HG02884 (cell line): ENCODE results near the gene NUMBL.
"Not testable (repeated sequence)": the region's sequence is repeated elsewhere in the genome, so short reads cannot be mapped to it uniquely, and the experiment has no call there.

Experiments used
- ATAC-seq: cut with Tn5 transposase; IDR thresholded peaks from one replicate; pipeline ENCODE4 v1.9.1; 2021; ENCODE audit warnings: mild to moderate bottlenecking, moderate library complexity; ENCODE audit not compliant: unreplicated experiment

The NUMBL gene

GRCh38 chr19:40690050-40690692 is at the start of gene NUMBL:
TSS of gene NUMBL (minus strand) at chr19:40690651. CDS start at chr19:40690483, 168 bp downstream.
- peak; percentile 38 for ATAC-seq

GRCh38 chr19:40739030-40739839 is 48.8 kb upstream of the NUMBL start:
- ATAC-seq = no peak

DNA sequence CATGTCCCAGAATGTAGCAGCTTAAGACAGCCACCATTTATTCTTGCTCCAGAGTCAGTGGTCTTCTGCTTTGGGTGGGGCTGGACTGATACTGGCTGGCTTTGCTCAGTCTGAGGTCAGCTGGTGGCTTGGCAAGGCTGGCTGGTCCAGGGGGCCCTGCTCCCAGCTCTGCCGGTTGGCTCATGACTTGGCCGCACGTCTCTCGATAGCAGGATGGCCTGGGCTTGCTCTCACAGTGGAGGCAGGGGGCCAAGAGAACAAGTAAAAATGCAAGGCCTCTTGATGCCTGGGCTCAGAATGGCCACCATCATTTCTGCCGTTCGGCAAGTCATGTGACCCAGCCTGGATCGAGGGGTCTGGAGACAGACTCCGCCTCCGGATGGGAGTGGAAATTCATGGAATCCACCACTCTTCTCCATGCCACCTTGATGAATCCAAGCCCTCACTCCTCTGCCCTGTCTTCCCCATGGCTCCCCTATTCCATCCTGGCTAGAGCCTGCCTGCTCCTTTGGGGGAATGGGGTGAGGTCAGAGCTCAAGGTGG is 46.7 kb upstream of the NUMBL start:
- ATAC-seq = no peak

DNA sequence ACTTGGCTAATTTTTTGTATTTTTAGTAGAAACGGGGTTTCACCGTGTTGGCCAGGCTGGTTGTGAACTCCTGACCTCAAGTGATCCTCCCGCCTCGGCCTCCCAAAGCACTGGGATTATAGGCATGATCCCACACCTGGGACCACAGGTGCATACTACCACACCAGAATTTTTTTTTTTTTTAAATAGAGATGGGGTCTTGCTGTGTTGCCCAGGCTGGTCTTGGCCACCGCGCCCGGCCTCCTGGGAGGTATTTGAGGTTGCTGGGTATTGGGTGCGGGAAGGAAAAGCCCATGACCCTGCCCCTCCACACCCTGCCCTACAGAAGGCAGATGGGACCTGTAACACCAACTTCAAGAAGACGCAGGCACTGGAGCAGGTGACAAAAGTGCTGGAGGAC is 46.2 kb upstream of the NUMBL start:
- no peak for ATAC-seq

DNA sequence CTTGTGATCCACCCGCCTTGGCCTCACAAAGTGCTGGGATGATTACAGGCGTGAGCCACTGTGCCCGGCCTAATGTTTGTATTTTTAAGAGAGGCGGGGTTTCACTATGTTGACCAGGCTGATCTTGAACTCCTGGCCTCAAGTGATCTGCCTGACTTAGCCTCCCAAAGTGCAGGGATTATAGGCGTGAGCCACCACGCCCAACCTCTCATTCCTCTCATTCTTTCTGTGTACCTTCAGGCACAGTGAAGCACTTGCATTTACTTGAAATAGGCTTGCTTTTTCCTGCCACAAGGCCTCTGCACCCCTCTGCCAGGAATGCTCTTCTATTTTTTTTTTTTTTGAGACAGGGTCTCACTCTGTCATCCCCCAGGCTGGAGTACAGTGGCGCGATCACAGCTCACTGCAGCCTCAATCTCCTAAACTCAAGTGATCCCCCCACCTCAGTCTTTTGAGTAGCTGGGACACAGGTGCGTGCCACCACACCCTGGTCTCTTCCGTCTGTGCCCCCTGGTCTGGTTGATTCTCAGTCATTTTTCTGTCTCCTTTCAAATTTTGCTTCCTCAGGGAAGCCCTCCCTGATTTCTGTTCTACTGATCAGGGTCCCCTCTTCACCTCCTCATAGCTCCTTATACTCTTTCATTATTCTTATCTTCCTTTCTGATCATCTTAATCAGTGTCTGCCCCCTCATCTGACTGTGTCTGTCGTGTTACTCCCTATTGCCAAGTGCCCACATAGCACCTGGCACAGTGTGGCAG is 44.7 kb upstream of the NUMBL start:
- no peak for ATAC-seq

- no peak for ATAC-seq
Measured at GRCh38 chr19:40733149-40733548, 42.7 kb upstream of the NUMBL start.

- ATAC-seq = not testable (repeated sequence)
Measured at GRCh38 chr19:40732304-40732703, 41.9 kb upstream of the NUMBL start.

DNA sequence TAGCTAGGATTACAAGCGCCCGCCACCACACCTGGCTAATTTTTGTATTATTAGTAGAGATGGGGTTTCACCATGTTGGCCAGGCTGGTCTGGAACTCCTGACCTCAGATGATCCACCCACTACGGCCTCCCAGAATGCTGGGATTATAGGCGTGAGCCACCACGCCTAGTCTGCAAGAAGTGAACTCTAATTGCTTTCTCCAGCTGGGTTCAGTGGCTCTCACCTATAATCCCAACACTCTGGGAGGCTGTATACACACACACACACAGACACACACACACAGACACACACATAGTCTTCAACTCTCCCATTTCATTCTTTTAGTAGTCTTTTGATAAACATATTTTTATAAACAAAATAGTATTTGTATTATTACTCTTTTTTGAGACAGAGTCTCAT is 39.6 kb upstream of the NUMBL start:
- ATAC-seq = not testable (repeated sequence)

DNA sequence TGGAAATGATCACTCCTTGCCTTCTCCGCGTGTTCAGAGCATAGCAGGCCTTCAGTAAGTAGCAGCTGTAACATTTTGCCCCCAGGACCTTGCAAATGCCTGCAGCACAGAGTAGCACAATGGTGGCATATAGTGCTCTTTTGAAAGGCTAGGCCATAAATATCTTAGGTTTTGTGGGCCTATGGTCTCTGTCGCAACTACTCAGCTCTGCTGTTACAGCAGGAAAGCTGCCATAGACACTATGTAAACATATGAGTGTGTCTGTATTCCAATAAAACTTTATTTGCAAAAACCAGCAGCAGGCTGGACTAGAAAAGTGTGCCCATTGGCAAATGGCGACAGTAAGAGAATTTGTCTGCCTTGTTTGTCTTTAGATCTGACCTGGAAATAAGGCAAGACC is 35.8 kb upstream of the NUMBL start:
- no peak for ATAC-seq

GRCh38 chr19:40724855-40725254 is 34.4 kb upstream of the NUMBL start:
- no peak for ATAC-seq

- no peak for ATAC-seq
Measured at GRCh38 chr19:40724315-40724714, 33.9 kb upstream of the NUMBL start.

DNA sequence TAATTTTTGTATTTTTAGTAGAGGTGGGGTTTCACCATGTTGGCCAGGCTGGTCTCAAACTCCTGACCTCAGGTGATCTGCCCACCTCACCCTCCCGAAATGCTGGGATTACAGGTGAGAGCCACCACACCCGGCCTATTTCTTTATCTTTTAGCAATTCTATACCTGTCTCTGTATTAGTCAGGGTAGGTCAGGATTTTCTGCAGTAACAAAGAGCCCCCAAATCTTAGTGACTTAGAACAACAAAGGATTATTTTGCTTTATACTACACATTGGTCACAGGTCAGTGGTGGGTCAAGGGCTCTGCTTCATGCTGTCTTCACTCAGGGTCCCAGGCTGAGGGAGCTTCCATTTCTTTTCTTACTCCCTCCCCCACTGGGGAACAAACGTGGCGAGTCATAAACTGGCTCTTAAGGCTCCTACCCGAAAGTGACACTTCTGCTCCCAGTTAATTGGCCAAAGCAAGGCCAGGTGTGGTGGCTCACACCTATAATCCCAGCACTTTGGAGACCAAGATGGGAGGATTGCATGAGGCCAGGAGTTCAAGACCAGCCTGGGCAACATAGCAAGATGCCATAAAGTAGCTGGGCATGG is 33.3 kb upstream of the NUMBL start:
- ATAC-seq = no peak

DNA sequence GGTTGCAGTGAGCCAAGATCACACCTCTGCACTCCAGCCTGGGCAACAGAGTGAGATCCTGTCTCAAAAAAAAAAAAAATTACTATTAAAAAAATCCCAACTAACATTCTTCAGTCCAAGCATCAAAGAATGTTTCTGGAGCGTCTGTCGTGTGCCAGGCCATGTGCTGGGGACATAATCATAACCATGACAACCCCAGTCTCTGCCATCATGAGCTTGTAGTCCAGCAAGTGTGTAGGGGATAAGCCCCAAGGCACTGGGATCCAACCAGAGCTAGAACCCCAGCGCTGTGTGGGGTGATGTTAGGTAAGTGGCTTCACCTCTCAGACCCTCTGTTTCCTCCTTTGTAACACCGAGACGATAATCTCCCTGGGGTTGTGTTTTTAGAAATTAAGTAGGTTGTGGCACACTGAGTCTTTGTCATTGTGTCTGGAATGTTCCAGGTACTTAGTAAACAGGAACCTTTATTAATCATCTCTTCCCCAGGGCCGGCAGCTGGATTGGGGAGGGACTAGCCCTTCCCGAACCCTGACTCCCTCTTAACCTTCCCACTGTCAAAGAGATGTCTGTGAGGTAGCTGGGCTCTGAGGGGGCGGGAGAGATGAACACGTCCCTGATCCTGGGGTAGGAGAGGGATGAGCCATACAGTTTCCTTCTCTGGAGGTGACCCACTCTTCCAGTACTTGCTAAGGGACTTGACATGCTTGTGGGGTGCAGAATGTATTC is 31.6 kb upstream of the NUMBL start:
- no peak for ATAC-seq

DNA sequence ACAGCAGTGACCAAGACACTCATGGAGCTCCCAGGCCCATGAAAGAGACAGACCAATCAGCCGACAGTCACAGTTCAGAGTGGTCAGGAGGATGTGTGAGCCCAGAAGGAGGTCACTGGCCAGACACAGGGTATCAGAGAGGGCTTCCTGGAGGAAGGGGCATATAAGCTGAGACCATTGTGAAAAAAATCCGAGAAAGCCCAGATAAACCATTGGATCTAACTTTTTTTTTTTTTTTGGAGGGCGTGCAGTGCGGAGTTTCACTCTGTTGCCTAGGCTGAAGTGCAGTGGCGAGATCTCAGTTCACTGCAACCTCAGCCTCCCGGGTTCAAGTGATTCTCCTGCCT is 30.7 kb upstream of the NUMBL start:
- no peak for ATAC-seq

DNA sequence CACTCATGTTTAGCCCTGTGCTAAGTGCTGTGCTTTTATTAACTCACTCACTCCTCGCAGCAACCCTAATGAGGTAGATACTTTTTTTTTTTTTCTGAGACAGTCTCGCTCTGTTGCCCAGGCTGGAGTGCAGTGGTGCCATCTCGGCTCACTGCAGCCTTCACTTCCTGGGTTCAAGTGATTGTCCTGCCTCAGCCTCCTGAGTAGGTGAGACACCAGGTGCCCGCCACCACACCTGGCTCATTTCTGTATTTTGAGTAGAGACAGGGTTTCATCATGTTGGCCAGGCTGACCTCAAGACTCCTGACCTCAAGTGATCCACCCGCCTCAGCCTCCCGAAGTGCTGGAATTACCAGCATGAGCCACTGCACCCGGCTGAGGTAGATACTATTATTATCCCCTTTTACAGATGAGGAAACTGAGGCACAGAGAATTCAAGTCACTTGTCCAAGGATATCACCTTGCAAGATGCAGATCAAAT is 29.0 kb upstream of the NUMBL start:
- ATAC-seq = no peak

DNA sequence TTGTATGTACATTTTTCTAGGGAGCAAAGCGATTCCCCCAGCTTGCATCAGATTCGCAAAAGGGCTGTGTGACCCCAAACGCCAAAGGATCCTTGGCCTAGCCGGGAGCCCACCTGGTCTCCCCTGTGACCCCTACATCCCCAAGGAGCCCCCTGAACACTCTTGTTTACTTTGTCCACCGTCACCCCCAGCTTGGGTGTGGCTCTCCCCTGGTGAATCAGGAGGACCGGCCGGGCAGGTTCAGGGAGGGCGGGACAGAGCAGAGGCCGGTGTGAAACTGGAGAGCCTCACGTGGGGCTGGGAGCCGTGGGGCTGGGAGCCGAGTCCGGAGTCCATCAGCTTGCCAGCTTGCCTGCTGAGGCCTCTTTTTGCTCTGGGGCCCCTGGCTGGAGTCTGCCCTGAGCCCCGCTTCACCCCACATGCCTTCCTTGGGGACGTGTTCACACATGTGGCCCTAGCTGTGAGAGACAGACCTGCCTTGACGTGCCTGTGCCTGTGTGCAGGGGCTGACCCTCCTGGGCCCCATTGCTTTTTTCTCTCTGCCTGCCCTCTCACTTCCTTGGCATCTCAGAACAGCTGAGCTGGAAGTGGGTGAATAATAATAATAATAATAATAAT is 28.4 kb upstream of the NUMBL start:
- no peak for ATAC-seq

DNA sequence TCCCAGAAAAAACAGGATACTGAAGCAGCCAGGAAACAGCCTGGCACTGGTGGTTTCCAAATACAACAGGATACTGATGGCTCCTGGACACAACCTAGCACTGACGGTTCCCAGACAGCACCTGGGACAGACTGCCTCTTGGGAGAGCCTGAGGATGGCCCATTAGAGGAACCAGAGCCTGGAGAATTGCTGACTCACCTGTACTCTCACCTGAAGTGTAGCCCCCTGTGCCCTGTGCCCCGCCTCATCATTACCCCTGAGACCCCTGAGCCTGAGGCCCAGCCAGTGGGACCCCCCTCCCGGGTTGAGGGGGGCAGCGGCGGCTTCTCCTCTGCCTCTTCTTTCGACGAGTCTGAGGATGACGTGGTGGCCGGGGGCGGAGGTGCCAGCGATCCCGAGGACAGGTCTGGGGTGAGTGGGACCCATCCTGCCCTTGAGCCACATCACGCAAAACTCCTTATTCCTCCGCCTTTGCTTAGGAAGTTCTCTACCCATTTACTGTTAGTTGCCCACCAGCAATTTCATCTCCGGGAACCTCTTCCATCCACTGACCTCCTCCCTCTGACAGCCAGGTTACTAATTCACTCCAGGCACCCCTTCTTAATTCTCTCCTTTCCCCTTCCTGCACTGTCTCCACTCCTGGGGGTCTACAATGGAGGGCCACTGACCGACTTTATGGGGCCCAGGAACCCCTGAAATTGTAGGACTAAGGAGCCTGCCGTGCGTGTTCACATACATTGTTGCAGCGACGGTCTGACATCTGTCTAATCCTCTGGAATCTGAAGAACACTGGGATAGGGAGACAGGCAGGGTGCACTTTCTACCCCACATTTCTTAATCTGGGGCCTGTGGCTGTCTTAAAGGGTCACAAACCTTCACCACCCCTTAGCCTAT is 27.7 kb upstream of the NUMBL start:
- no peak for ATAC-seq

- ATAC-seq = no peak
Measured at GRCh38 chr19:40717325-40717879, 27.0 kb upstream of the NUMBL start.
